ENCODE results near the gene NAB1. TPM values are rescaled to one million over a fixed set of nuclear protein-coding genes. Genes with fewer than 3 reads are reported as not detected.

Gene NAB1
- total and polyA plus RNA-seq, 2 donors (not counting 3 experiments of a cell fraction or from before 2014, with no cell fraction given) = 7.5 to 36.1 TPM

- FAIRE-seq (peak; percentile 4), DNase-seq (ENCODE audit: low read depth, low spot score) (peak; percentile 46)
- TF ChIP-seq MYC (IDR thresholded peaks at IDR 0.05; ENCODE audit: low read depth, low read length) (no peak), FOS (IDR thresholded peaks at IDR 0.05; ENCODE audit: borderline replicate concordance, insufficient read depth, low read length) (peak; percentile 25), JUN (IDR thresholded peaks at IDR 0.05; ENCODE audit: borderline replicate concordance, insufficient read depth, insufficient read length, low read depth) (peak; percentile 49)
- TF ChIP-seq, protein P1, sequence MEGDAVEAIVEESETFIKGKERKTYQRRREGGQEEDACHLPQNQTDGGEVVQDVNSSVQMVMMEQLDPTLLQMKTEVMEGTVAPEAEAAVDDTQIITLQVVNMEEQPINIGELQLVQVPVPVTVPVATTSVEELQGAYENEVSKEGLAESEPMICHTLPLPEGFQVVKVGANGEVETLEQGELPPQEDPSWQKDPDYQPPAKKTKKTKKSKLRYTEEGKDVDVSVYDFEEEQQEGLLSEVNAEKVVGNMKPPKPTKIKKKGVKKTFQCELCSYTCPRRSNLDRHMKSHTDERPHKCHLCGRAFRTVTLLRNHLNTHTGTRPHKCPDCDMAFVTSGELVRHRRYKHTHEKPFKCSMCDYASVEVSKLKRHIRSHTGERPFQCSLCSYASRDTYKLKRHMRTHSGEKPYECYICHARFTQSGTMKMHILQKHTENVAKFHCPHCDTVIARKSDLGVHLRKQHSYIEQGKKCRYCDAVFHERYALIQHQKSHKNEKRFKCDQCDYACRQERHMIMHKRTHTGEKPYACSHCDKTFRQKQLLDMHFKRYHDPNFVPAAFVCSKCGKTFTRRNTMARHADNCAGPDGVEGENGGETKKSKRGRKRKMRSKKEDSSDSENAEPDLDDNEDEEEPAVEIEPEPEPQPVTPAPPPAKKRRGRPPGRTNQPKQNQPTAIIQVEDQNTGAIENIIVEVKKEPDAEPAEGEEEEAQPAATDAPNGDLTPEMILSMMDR (IDR thresholded peaks at IDR 0.05; ENCODE audit: extremely low read depth in 1 of 2, insufficient read depth in 1 of 2, low read depth in 1 of 2, low read length in 2 of 2) = no peak
- BruUV-seq (replicated peaks) = no TSS peak
- intact Hi-C loops (cut with micrococcal nuclease) (no loop called here), dilution Hi-C loops (cut with MboI; ENCODE audit: extremely low pct_ligation_motif_present, low sequenced_read_pairs) (no loop called here)
- H3K27ac ChIP-seq (ENCODE audit: insufficient read depth, low read depth, low read length) = no peak overlapping the region
- H4K20me1 ChIP-seq (replicated peaks; ENCODE audit: control insufficient read depth, extremely low read depth, insufficient read depth, low read length) = no peaks in the 10 kb centered on the region
- H2AFZ ChIP-seq (ENCODE audit: low read depth, low read length) = no peak overlapping the region
- peaks cover 42% of the 10 kb centered on the region for H3K4me1 ChIP-seq (ENCODE audit: control insufficient read depth, extremely low read depth, insufficient read depth, low read length)
- no peak overlapping the region for H3K9ac ChIP-seq (replicated peaks; ENCODE audit: extremely low read depth, insufficient read depth, low read length)
- H3K9me1 ChIP-seq (replicated peaks; ENCODE audit: control insufficient read depth, extremely low read depth, insufficient read depth, low read length) = no peaks in the 10 kb centered on the region
- H3K9me3 ChIP-seq (replicated peaks; ENCODE audit: control insufficient read depth, insufficient read depth, low read length) = no peaks in the 10 kb centered on the region
- H3K4me3 ChIP-seq (replicated peaks in 1 of 3; ENCODE audit: insufficient read depth in 1 of 3, low read depth in 1 of 3, low read length in 3 of 3) = no peak overlapping the region
- no peak overlapping the region for H3K4me2 ChIP-seq (ENCODE audit: insufficient read depth, low read length)
- H3K36me3 ChIP-seq (ENCODE audit: control insufficient read depth in 2 of 2, extremely low read depth in 1 of 2, insufficient read depth in 2 of 2, low read length in 2 of 2) = no peaks in the 10 kb centered on the region
- ChIA-PET CTCF (no interaction called here), POLR2A (no interaction called here)
- no peaks in the 10 kb centered on the region for H3K79me2 ChIP-seq (ENCODE audit: control insufficient read depth, insufficient read depth, low read length)
- H3K27me3 ChIP-seq (ENCODE audit: control insufficient read depth in 2 of 2, insufficient read depth in 2 of 2, low read length in 2 of 2) = no peaks in the 10 kb centered on the region
Observed at GRCh38 chr2:190722061-190722759, 73.3 kb downstream of the NAB1 start.

GRCh38 chr2:190722835-190723234, 74.0 kb downstream of the NAB1 start:
- POLR2A ChIA-PET = no interaction called here
- dilution Hi-C loops (cut with MboI; ENCODE audit: extremely low pct_ligation_motif_present, low sequenced_read_pairs) (no loop called here), intact Hi-C loops (cut with micrococcal nuclease) (no loop called here)
- no peaks in the 10 kb centered on the region for H4K20me1 ChIP-seq (replicated peaks; ENCODE audit: control insufficient read depth, extremely low read depth, insufficient read depth, low read length)
- H3K9me3 ChIP-seq (replicated peaks; ENCODE audit: control insufficient read depth, insufficient read depth, low read length) = no peaks in the 10 kb centered on the region
- H3K36me3 ChIP-seq (ENCODE audit: control insufficient read depth in 2 of 2, extremely low read depth in 1 of 2, insufficient read depth in 2 of 2, low read length in 2 of 2) = no peaks in the 10 kb centered on the region
- no peak for DNase-seq (ENCODE audit: low read depth, low spot score)
- no TSS peak for BruUV-seq (replicated peaks)
- CTCF ChIA-PET = no interaction called here
- peak overlapping the region; percentile 58 for H3K27ac ChIP-seq (ENCODE audit: insufficient read depth, low read depth, low read length)
- no peak overlapping the region for H3K9ac ChIP-seq (replicated peaks; ENCODE audit: extremely low read depth, insufficient read depth, low read length)
- FAIRE-seq = no peak
- peaks cover 36% of the 10 kb centered on the region for H3K4me1 ChIP-seq (ENCODE audit: control insufficient read depth, extremely low read depth, insufficient read depth, low read length)
- TF ChIP-seq POLR2AphosphoS5 (IDR thresholded peaks at IDR 0.05; ENCODE audit: insufficient read depth, low read depth, low read length) = no peak
- TF ChIP-seq, protein P1 (IDR thresholded peaks at IDR 0.05; ENCODE audit: extremely low read depth in 1 of 2, insufficient read depth in 1 of 2, low read depth in 1 of 2, low read length in 2 of 2) = no peak
- TF ChIP-seq, protein P2, sequence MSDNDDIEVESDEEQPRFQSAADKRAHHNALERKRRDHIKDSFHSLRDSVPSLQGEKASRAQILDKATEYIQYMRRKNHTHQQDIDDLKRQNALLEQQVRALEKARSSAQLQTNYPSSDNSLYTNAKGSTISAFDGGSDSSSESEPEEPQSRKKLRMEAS (IDR thresholded peaks at IDR 0.05; ENCODE audit: insufficient read depth, insufficient read length) = no peak
- no peak for TF ChIP-seq MYC (IDR thresholded peaks at IDR 0.05; ENCODE audit: low read depth, low read length)
- no peak for TF ChIP-seq FOS (IDR thresholded peaks at IDR 0.05; ENCODE audit: borderline replicate concordance, insufficient read depth, low read length)
- TF ChIP-seq JUN (IDR thresholded peaks at IDR 0.05; ENCODE audit: borderline replicate concordance, insufficient read depth, insufficient read length, low read depth) = no peak
- no peak overlapping the region for H3K4me2 ChIP-seq (ENCODE audit: insufficient read depth, low read length)
- no peak overlapping the region for H2AFZ ChIP-seq (ENCODE audit: low read depth, low read length)
- no peaks in the 10 kb centered on the region for H3K79me2 ChIP-seq (ENCODE audit: control insufficient read depth, insufficient read depth, low read length)
- H3K27me3 ChIP-seq (ENCODE audit: control insufficient read depth in 2 of 2, insufficient read depth in 2 of 2, low read length in 2 of 2) = no peaks in the 10 kb centered on the region
- no peaks in the 10 kb centered on the region for H3K9me1 ChIP-seq (replicated peaks; ENCODE audit: control insufficient read depth, extremely low read depth, insufficient read depth, low read length)
- no peak overlapping the region for H3K4me3 ChIP-seq (replicated peaks in 1 of 3; ENCODE audit: insufficient read depth in 1 of 3, low read depth in 1 of 3, low read length in 3 of 3)

Measured in endothelial cell of umbilical vein (primary cell).